ENCODE results near the gene ANKRD42. TPM values are rescaled to one million over a fixed set of nuclear protein-coding genes. Genes with fewer than 3 reads are reported as not detected.

The ANKRD42 gene
- polyA plus RNA-seq, 3 donors, result 4.3 to 6.2 (median 6.1) TPM

GRCh38 chr11:83151274-83151977, 42.1 kb upstream of the ANKRD42 start:
- H2AFZ ChIP-seq (ENCODE audit: insufficient read depth, low read depth, low read length, poor library complexity, severe bottlenecking), result no peak overlapping the region
- intact Hi-C loops (cut with micrococcal nuclease), result no loop called here

DNA sequence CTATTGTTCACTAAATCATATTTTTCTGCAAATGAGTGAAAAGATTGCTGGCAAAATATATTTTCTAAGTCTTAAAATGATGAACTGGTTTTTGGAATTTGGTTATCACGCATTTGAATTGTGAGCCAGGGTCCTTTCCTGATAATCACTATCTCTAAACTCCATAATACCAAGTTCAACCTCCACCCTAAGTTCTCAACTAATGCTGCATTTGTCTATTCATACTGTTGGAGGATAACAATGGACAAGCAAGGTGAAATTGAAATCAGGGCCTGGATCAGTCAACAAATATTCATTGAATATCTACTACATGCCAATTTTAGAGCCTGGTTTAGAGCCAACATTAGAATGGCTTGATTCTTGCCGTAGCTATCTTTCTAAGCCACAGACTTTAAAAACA, 41.2 kb upstream of the ANKRD42 start:
- peaks cover 1% of the 10 kb centered on the region for H4K20me1 ChIP-seq (ENCODE audit: insufficient read depth, low read length)
- TF ChIP-seq, protein P1, sequence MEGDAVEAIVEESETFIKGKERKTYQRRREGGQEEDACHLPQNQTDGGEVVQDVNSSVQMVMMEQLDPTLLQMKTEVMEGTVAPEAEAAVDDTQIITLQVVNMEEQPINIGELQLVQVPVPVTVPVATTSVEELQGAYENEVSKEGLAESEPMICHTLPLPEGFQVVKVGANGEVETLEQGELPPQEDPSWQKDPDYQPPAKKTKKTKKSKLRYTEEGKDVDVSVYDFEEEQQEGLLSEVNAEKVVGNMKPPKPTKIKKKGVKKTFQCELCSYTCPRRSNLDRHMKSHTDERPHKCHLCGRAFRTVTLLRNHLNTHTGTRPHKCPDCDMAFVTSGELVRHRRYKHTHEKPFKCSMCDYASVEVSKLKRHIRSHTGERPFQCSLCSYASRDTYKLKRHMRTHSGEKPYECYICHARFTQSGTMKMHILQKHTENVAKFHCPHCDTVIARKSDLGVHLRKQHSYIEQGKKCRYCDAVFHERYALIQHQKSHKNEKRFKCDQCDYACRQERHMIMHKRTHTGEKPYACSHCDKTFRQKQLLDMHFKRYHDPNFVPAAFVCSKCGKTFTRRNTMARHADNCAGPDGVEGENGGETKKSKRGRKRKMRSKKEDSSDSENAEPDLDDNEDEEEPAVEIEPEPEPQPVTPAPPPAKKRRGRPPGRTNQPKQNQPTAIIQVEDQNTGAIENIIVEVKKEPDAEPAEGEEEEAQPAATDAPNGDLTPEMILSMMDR (IDR thresholded peaks at IDR 0.05), result no peak
- no peaks in the 10 kb centered on the region for H3K36me3 Mint-ChIP-seq
- H3K36me3 ChIP-seq (replicated peaks in 1 of 2; ENCODE audit: control insufficient read depth in 1 of 2, insufficient read depth in 2 of 2, low read length in 2 of 2), result no peaks in the 10 kb centered on the region
- H3K9ac ChIP-seq (ENCODE audit: insufficient read depth, low read length, poor library complexity, severe bottlenecking), result no peak overlapping the region
- no peak overlapping the region for H3K27ac Mint-ChIP-seq
- H3K27me3 Mint-ChIP-seq (ENCODE audit: low read depth in 3 of 3), result peaks cover 0 to 7% (median 6%) of the 10 kb centered on the region in 3 donors
- no CpG with 5 or more reads among the region's 2 CpGs for WGBS (ENCODE audit: insufficient coverage)
- no peak overlapping the region for H3K27ac ChIP-seq (ENCODE audit: low read depth in 1 of 2, low read length in 2 of 2)
- H3K4me1 Mint-ChIP-seq, result peaks cover 5% of the 10 kb centered on the region
- H3K79me2 ChIP-seq (ENCODE audit: insufficient read depth, low read length), result peaks cover 14% of the 10 kb centered on the region
- no peak overlapping the region for H3K4me3 ChIP-seq (replicated peaks in 1 of 3; ENCODE audit: low read depth in 2 of 3, low read length in 3 of 3)
- H3K9me3 ChIP-seq (replicated peaks in 1 of 2; ENCODE audit: control insufficient read depth in 1 of 2, insufficient read depth in 1 of 2, low read length in 2 of 2), result no peaks in the 10 kb centered on the region
- no peaks in the 10 kb centered on the region for H3K27me3 ChIP-seq (ENCODE audit: control insufficient read depth in 2 of 2, insufficient read depth in 2 of 2, low read length in 2 of 2)
- intact Hi-C loops (cut with micrococcal nuclease), result no loop called here
- H3K9me3 Mint-ChIP-seq, result peaks cover 0 to 3% (median 0%) of the 10 kb centered on the region in 7 donors
- no peak for DNase-seq
- no peak overlapping the region for H2AFZ ChIP-seq (ENCODE audit: insufficient read depth, low read depth, low read length, poor library complexity, severe bottlenecking)
- peaks cover 5 to 10% of the 10 kb centered on the region in 2 donors for H3K4me1 ChIP-seq (ENCODE audit: control insufficient read depth in 1 of 2, insufficient read depth in 2 of 2, low read length in 2 of 2)
- no peak overlapping the region for H3K4me3 Mint-ChIP-seq
- no peak overlapping the region for H3K4me2 ChIP-seq (replicated peaks; ENCODE audit: extremely low read depth, low read length, poor library complexity, severe bottlenecking)

More at GRCh38 chr11:83151274-83151977, 42.1 kb upstream of the ANKRD42 start:
- H3K27ac ChIP-seq (ENCODE audit: low read depth in 1 of 2, low read length in 2 of 2), result no peak overlapping the region
- H4K20me1 ChIP-seq (ENCODE audit: insufficient read depth, low read length), result no peaks in the 10 kb centered on the region
- no peak overlapping the region for H3K4me3 ChIP-seq (replicated peaks in 1 of 3; ENCODE audit: low read depth in 2 of 3, low read length in 3 of 3)
- H3K79me2 ChIP-seq (ENCODE audit: insufficient read depth, low read length), result peaks cover 10% of the 10 kb centered on the region
- peaks cover 5 to 10% of the 10 kb centered on the region in 2 donors for H3K4me1 ChIP-seq (ENCODE audit: control insufficient read depth in 1 of 2, insufficient read depth in 2 of 2, low read length in 2 of 2)
- H3K4me1 Mint-ChIP-seq, result peaks cover 5% of the 10 kb centered on the region
- no peak overlapping the region for H3K9ac ChIP-seq (ENCODE audit: insufficient read depth, low read length, poor library complexity, severe bottlenecking)
- H3K27ac Mint-ChIP-seq, result no peak overlapping the region
- H3K9me3 Mint-ChIP-seq, result peaks cover 0 to 2% (median 0%) of the 10 kb centered on the region in 7 donors
- peaks cover 0 to 7% (median 6%) of the 10 kb centered on the region in 3 donors for H3K27me3 Mint-ChIP-seq (ENCODE audit: low read depth in 3 of 3)
- H3K36me3 ChIP-seq (replicated peaks in 1 of 2; ENCODE audit: control insufficient read depth in 1 of 2, insufficient read depth in 2 of 2, low read length in 2 of 2), result no peaks in the 10 kb centered on the region
- H3K4me2 ChIP-seq (replicated peaks; ENCODE audit: extremely low read depth, low read length, poor library complexity, severe bottlenecking), result no peak overlapping the region
- no peak for DNase-seq
- TF ChIP-seq, protein P1 (IDR thresholded peaks at IDR 0.05), result no peak
- no peak overlapping the region for H3K4me3 Mint-ChIP-seq
- 92% methylated on average over 8 of the region's 10 CpGs for WGBS (ENCODE audit: insufficient coverage)
- no peaks in the 10 kb centered on the region for H3K36me3 Mint-ChIP-seq
- no peaks in the 10 kb centered on the region for H3K27me3 ChIP-seq (ENCODE audit: control insufficient read depth in 2 of 2, insufficient read depth in 2 of 2, low read length in 2 of 2)
- H3K9me3 ChIP-seq (replicated peaks in 1 of 2; ENCODE audit: control insufficient read depth in 1 of 2, insufficient read depth in 1 of 2, low read length in 2 of 2), result no peaks in the 10 kb centered on the region

Measured in CD14-positive monocyte (primary cell).